CD4-positive, alpha-beta T cell treated with Interleukin-6 at 100 ng/mL for 8 hours (primary cell): ENCODE data around the gene ZNF101.
"Not testable (repeated sequence)": the region's sequence is repeated elsewhere in the genome, so short reads cannot be mapped to it uniquely, and the experiment has no call there.

Source experiments
- DNase-seq: peaks from one replicate; pipeline ENCODE4 v3.0.0-alpha.2; 2020; ENCODE audit warnings: mixed read lengths, low spot score

ZNF101 gene

DNA sequence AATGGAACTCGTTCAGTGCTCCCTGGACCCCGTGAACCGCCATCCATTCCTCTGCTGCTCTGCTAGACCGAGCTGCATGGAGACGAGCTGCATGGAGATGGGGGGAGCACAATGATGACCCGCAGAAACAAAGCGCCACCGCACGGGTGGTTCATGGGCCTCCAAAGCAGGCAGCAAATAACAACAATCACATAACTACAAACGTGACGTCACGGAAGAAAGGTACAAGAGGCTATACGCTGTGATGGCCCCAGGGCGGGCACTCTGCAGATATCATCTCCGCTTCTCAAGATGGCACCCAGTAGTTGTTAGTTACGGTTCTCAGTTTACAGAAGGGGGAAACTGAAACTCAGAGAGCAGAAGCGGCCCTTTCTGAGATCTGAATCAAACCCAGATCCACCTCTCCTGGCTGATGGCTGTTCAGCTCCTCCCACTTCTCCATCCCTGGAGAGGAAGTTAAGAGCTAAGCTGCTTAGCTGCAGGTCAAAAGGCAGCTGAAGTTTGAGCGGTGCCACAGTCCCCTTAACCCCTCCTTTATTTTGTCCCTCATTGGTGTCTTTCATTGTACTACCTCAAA lies 6.9 kb upstream of the ZNF101 start:
- peak; percentile 23 for DNase-seq

DNA sequence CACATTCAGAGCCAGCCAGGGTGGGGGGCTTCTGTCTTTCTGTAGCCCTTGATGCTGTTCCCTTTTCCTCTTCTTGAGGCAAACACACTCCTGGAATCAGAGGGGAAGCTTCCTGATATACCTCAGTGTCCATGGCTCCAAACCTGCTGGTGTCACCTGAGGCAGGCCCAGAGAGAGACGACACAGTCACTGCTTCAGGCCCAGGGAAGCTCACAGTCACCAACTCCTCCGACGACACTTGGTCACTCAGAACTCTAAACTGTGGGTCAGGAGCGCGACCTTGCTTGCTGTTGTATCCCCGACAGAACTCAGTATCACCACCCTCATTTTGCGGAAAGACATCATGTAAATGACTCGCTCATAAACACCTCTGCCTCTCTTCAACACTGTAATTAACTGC lies 6.3 kb upstream of the ZNF101 start:
- no peak for DNase-seq

DNA sequence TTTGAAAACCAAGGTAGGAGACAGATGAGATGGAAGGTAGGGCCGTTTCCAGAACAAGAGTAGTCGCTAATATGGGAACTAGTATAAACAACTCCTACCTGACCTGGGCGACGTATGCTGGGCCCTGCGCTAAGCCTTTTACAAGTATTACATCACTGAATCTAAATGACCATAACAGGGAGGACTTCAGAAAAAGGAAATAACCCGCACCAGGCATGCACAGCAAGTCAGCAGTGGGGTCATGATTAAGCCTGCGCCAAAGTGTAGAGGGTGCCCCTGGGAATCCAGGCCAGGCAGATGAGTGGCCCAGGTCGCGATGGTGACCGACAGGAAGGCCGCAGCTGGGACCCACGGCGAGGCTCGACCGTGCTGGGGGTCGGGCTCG lies 5.8 kb upstream of the ZNF101 start:
- DNase-seq = no peak

DNA sequence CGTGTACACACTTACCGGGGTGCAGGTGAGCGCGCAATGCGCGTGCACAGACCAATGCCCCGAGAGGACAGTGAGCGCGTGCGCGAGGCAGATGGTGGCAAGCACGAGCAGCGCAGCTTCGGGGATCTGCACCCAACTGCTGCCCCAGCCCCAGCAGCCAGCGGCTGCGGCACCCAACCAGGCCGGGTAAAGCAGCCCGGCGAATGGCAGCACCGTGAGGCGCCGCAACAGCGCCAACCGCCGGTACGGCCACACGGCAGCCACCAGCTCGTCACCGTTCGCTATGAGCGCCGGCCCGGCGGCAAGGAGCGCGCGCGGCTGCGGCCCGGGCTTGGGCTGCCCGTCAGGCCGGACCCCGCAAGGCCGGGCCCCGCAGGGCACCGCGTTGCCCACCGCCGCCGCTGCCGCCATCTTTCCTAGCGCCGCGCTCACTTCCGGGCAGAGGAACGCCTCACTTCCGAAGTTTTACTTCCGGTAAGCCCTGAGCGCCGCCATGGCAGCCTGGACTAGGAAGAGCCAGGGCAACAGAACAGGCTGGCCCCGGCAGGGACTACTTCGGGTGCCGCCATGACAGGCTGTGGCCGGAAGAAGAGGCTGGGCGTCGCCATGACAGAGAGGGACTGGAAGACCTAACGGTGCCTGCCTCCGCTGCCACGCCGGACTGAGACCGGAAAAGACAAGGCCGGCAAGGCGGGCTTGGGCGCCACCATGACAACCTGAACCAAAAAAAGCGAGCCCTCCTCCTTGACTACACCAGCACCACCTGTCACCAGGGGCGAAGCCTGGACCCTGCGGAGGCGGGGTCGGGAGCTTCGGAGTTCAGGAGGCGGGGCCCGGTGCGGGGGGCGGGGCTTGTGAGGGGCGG lies 5.2 kb upstream of the ZNF101 start, which contains the start of gene ATP13A1:
Gene ATP13A1 (minus strand): TSS at position 421 of the 865 bp plus-strand sequence. CDS start 10 bp downstream, at position 411.
- peak; percentile 97 for DNase-seq

DNA sequence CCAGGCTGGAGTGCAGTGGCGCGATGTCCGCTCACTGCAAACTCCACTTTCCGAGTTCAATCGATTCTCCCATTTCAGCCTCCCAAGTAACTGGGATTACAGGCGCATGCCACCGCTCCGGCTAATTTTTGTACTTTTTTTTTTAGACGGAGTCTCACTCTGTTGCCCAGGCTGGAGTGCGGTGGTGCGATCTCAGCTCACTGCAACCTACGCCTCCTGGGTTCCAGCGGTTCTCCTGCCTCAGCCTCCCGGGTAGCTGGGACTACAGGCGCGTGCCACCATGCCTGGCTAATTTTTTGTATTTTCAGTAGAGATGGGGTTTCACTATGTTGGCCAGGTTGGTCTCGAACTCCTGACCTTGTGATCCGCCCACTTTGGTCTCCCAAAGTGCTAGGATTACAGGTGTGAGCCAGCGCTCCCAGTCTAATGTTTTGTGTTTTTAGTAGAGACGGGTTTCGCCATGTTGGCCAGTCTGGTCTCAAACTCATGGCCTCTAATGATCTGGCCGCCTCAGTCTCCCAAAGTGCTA lies 3.2 kb upstream of the ZNF101 start:
- DNase-seq = not testable (repeated sequence)

DNA sequence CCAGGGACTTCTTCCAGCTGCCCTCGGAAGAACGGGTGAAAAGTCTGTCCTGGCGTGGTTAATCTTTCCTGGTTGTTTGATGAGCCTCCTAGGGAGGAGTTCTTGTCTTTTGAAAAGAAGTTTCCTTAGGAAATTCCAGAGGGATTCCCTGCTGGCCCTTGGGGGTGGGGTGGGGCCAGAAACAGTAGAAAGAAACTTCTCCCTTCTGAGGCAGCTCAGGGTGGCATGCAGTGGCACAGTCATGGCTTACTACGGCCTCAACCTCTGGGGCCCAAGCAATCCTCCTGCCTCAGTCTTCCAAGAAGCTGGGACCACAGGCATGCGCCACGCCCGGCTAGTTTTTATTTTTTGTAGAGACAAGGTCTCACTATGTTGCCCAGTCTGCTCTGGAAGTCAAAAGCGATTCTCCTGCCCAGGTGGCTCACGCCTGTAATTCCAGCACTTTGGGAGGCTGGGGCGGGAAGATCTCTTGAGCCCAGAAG lies 1.5 kb downstream of the ZNF101 start:
- DNase-seq = no peak

DNA sequence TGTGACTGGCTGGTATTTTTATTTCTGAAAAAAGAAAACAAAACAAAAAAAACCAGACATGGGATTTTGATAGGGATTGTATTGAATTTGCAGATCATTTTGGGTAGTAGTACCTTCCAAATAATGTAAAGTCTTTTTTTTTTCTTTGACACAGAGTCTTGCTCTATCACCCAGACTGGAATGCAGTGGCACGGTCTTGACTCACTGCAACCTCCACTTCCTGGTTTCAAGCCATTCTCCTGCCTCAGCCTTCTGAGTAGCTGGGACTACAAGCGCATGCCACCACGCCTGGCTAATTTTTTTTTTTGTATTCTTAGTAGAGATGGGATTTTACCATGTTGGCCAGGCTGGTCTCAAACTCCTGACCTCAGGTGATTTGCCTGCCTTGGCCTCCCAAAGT lies 4.2 kb downstream of the ZNF101 start:
- no peak for DNase-seq

DNA sequence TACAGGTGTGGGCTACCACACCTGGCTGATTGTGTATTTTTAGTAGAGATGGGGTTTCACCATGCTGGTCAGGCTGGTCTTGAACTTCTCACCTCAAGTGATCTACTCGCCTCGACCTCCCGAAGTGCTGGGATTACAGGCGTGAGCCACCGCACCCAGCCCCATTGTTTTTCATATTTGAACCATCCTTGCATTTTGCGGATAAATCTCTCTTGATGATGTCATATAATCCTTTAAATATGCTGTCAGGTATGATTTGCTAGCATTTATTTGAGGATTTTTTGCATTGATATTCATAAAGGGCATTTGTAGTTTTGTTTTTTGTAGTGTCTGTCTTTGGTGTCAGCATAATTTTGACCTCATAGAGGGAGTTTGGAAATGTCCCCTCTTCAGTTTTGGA lies 5.7 kb downstream of the ZNF101 start:
- DNase-seq = no peak

DNA sequence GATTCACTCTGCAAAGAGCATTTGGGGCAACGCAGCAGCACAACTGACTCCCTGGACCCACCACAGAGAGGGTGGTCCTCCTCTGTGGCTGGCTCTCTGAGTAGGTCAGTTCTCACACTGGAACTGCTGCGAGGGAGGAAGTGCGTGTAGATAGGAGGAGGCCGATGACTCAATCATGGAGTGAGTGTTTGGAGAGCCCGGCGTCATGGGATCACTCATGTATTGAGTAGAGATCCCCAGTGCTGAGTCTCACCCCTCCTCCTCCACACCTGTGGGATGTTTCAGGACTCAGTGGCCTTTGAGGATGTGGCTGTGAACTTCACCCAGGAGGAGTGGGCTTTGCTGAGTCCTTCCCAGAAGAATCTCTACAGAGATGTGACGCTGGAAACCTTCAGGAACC lies 8.9 kb downstream of the ZNF101 start:
- no peak for DNase-seq

DNA sequence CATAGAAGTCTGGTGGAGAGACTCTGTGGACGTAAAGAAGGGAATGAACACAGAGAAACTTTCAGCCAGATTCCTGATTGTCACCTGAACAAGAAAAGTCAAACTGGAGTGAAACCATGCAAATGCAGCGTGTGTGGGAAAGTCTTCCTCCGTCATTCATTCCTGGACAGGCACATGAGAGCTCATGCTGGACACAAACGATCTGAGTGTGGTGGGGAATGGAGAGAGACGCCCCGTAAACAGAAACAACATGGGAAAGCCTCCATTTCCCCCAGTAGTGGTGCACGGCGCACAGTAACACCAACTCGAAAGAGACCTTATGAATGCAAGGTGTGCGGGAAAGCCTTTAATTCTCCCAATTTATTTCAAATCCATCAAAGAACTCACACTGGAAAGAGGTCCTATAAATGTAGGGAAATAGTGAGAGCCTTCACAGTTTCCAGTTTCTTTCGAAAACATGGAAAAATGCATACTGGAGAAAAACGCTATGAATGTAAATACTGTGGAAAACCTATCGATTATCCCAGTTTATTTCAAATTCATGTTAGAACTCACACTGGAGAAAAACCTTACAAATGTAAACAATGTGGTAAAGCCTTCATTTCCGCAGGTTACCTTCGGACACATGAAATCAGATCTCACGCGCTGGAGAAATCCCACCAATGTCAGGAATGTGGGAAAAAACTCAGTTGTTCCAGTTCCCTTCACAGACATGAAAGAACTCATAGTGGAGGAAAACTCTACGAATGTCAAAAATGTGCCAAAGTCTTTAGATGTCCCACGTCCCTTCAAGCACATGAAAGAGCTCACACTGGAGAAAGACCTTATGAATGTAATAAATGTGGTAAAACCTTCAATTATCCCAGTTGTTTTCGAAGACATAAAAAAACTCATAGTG lies 10.8 kb downstream of the ZNF101 start:
- no peak for DNase-seq

DNA sequence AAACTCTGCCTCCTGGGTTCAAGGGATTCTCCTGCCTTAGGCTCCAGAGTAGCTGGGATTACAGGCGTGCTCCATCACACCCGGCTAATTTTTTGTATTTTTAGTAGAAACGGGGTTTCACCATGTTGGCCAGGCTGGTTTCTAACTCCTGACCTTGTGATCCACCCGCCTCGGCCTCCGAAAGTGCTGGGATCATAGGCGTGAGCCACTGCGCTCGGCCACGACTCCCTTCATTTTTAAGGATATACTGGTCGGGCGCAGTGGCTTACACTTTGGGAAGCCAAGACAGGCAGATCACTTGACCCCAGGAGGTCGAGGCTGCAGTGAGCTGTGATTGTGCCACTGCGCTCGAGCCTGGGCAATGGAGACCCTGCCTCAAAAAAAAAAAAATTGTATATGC lies 17.5 kb downstream of the ZNF101 start:
- DNase-seq = not testable (repeated sequence)

DNA sequence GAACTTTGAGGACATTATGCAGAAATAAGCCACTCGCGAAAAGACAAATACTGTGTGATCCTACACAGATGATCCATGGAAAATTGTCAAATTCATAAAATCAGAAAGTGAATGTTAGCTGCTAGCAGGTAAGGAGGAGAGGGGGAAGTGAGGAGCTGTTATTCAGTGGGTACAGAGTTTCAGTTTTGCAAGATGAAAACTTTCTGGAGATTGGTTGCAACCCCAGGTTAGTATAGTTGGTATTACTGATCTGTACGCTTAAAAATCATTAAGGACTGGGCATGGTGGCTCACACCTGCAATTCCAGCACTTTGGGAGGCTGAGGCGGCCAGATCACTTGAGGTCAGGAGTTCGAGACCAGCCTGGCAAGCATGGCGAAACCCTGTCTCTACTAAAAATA lies 17.9 kb downstream of the ZNF101 start:
- DNase-seq = no peak

DNA sequence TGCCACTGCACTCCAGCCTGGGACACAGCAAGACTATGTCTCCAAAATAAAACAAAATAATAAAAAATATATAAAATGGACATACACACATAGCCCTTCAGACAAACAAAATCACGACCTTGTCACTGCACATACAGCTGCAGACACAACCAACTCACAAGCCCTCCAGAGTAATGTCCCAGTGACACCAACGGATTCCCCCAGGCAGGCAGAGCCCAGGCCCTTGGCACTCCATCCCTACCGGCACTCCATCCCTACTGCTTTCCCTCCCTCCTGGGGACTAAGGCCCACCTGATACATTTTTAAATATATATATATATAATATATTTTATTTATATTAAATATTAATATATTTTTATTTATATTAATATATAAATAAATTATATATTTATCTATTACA lies 18.5 kb downstream of the ZNF101 start:
- DNase-seq = no peak

DNA sequence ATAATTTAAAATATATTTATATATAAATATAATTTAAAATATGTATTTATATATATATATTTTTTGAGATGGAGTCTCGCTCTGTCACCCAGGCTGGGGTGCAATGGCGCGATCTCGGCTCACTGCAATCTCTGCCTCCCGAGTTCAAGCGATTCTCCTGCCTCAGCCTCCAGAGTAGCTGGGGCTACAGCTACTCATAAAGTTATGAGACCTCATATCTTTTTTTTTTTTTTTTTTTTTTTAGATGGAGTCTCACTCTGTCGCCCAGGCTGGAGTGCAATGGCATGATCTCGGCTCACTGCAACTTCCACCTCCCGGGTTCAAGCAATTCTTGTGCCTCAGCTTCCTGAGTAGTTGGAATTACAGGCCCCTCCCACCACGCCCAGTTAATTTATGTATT lies 20.4 kb downstream of the ZNF101 start:
- DNase-seq = not testable (repeated sequence)

DNA sequence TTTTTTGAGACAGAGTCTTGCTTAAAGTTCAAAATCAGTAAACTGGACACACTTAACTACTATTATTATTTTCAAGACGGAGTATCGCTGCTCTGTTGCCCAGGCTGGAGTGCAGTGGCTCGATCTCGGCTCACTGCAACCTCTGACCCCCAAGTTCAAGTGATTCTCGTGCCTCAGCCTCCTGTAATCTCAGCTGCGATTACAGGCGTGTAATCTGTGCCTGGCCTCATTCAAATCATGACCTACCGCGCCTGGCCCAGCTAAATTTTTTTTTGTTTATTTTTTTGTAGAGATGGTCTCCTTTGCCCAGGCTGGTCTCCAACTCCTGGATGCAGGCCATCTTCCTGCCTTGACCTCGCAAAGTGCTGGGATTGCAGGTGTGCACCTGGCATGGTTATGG lies 23.0 kb downstream of the ZNF101 start:
- DNase-seq = no peak

DNA sequence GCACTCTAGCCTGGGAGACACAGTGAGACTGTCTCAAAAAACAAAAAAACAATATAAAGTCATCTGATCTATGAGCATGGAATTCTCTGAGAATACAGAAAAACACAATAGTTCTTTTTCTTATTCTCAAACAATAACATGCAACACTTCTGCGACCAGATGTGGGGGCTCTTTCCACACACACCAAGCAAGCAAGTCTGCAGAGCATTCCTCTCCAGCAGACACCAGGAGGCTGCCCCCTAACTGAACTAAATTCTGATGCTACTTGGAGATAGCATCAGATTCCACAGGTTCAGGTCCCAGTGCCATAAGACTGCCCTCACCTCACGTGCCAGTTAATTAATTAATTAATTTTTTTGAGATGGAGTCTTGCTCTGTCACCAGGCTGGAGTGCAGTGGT lies 27.7 kb downstream of the ZNF101 start:
- no peak for DNase-seq

DNA sequence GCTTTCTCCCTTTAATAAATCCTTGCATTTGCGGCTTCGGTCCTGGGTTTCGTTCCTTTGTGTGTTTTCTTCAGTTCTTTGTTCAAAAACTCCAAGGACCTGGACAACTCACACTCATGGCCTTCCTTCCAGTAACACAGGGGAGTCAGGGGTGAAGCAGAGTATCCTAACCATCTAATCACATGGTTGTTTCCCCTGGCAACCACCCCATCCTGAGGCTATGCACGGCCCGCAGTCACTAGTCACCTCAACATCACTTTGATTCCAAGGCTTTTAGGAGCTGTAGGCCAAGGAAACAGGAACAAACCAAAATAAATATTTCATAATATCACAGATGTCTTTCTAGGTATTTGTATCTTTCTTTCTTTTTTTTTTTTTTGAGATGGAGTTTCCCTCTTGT lies 28.9 kb downstream of the ZNF101 start:
- DNase-seq = no peak

DNA sequence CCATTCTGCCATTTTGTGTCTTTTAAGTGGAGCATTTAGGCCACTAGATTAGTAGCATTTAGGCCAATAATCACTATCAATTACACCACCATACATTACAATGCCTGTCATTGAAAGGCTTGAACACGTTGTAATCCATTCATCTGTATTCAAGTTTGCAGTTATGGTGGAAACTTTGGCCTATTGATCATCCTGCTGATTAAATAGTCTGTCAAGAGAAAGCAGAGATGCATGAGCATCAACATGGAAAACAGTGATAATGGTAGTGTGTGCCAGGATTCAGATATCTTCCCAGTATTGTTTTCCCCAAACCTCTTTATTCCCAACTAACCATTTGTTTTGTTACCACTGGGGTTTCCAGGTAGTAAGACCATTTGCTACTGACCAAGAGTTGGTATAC lies 31.9 kb downstream of the ZNF101 start:
- not testable (repeated sequence) for DNase-seq

DNA sequence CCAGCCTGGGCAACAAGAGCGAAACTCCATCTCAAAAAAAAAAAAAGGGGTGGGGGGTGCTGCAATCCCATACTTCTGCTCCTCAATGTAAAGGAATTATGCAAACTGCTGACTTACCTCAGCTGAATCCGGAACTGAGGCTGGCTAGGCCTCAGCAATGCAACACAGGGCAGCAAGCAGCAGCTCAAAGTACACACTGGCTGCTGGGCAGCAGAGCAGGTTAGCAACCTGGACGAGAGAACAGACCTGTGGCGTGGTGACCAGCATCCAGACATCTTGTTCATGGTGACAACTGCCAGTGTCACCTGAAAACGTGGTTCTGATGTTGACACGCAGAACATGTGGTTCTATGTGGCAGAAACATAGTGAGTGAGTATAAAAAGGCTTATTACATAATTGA lies 36.2 kb downstream of the ZNF101 start:
- DNase-seq = no peak

DNA sequence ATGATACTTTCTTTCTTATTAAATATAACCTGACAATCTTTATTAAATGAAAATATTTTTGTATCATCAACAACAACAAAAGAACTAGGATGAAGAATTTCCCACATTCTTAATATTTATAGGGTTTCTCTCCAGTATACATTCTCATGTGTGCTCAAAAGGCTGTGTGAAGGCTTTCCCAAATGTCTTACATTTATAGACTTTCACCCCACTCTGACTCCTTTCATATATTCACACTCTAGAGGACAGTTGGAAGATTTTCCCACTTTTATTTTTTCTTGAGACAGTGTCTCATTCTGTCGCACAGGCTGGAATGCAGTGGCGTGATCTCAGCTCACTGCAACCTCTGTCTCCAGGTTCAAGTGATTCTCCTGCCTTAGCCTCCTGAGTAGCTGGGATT lies 41.9 kb downstream of the ZNF101 start:
- DNase-seq = no peak

DNA sequence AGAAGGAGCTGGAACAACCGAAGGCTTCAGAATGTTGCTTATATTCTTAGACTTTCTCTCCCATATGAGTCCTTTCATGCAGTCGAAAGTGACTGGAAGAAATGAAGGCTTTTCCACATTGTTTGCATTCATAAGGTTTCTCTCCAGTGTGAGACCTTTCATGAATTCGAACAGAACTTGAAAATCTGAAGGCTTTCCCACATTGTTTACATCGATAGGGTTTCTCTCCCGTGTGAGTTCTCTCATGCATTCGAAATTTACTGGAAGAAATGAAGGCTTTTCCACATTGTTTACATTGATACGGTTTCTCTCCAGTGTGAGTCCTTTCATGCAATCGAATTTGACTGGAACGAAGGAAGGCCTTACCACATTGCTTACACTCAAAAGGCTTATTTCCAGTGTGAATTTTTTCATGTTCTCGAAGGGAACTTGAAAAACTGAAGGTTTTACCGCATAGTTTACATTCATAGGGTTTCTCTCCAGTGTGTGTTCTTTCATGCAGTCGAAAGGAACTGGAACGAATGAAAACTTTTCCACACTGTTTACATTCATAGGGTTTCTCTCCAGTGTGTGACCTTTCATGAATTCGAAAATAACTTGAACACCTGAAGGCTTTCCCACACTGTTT lies 42.8 kb downstream of the ZNF101 start:
- no peak for DNase-seq
